B cell (primary cell): Measurements from ENCODE around the gene TAL1.

Experiments
- EZH2 ChIP-seq: IDR thresholded peaks from 2 replicates; pipeline ENCODE4 v1.6.1; 2012; ENCODE audit warnings: borderline replicate concordance, low read depth, mild to moderate bottlenecking, moderate library complexity, low read length; ENCODE audit not compliant: insufficient read depth, poor library complexity, severe bottlenecking
- TF ChIP-seq, protein P1 (sequence below): fragments of 200-600 bp; IDR thresholded peaks from one replicate; pipeline ENCODE4 v1.8.0; 2022; ENCODE audit warnings: antibody characterized with exemption, mild to moderate bottlenecking

GRCh38 chr1:47238935-47239592 lies 7.0 kb upstream of the TAL1 start:
- TF ChIP-seq, protein P1, sequence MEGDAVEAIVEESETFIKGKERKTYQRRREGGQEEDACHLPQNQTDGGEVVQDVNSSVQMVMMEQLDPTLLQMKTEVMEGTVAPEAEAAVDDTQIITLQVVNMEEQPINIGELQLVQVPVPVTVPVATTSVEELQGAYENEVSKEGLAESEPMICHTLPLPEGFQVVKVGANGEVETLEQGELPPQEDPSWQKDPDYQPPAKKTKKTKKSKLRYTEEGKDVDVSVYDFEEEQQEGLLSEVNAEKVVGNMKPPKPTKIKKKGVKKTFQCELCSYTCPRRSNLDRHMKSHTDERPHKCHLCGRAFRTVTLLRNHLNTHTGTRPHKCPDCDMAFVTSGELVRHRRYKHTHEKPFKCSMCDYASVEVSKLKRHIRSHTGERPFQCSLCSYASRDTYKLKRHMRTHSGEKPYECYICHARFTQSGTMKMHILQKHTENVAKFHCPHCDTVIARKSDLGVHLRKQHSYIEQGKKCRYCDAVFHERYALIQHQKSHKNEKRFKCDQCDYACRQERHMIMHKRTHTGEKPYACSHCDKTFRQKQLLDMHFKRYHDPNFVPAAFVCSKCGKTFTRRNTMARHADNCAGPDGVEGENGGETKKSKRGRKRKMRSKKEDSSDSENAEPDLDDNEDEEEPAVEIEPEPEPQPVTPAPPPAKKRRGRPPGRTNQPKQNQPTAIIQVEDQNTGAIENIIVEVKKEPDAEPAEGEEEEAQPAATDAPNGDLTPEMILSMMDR: no peak
- TF ChIP-seq EZH2: no peak
